ENCODE measurements around the gene ZNF841. TPM values are rescaled to one million over a fixed set of nuclear protein-coding genes. Genes with fewer than 3 reads are reported as not detected.
"Not testable (repeated sequence)": the region's sequence is repeated elsewhere in the genome, so short reads cannot be mapped to it uniquely, and the experiment has no call there.

ZNF841 gene
- total RNA-seq, 2 experiments from 2014 or later, result 20.0 TPM

- H3K9me3 Mint-ChIP-seq, result peaks cover 2% of the 10 kb centered on the region
- CTCF ChIA-PET, result no interaction called here
Observed at GRCh38 chr19:52099497-52100138, 4.1 kb upstream of the ZNF841 start.

GRCh38 chr19:52096416-52096815 is 851 bp upstream of the ZNF841 start:
- POLR2A ChIA-PET; H3K27me3 ChIP-seq (ENCODE audit: control insufficient read depth in 1 of 2, insufficient read depth in 2 of 2, low read length in 2 of 2); H3K27me3 Mint-ChIP-seq; CTCF ChIA-PET; H3K27ac Mint-ChIP-seq; DNase-seq; H3K9me3 Mint-ChIP-seq; H3K4me3 ChIP-seq (ENCODE audit: low read length); ATAC-seq (ENCODE audit: poor library complexity); H3K27ac ChIP-seq (ENCODE audit: low read depth in 1 of 2, low read length in 2 of 2): not testable (repeated sequence)
- Mint-ChIP-seq H3K4me3 (peak overlapping the region; percentile 99), H3K4me1 (ENCODE audit: low read depth) (peaks cover 33% of the 10 kb centered on the region), H3K36me3 (ENCODE audit: low read depth) (peaks cover 67% of the 10 kb centered on the region)
- peaks cover 44 to 63% of the 10 kb centered on the region in 2 experiments for H3K9me3 ChIP-seq (ENCODE audit: control insufficient read depth in 1 of 2, insufficient read depth in 1 of 2, low read length in 2 of 2)
- peaks cover 16% of the 10 kb centered on the region for H3K4me1 ChIP-seq (ENCODE audit: insufficient read depth, low read length)
- intact Hi-C loops (cut with DNase I, micrococcal nuclease), result loop anchor here in 1 of 2 experiments (10.0 kb wide), 1 partner anchor 52 kb away; the partner anchor contains the start of gene ZNF432
- peaks cover 18% of the 10 kb centered on the region for H3K36me3 ChIP-seq (ENCODE audit: insufficient read depth, low read length)

More at GRCh38 chr19:52099497-52100138, 4.1 kb upstream of the ZNF841 start:
- no peak overlapping the region for H3K4me3 ChIP-seq (ENCODE audit: low read length)
- peaks cover 11% of the 10 kb centered on the region for H3K4me1 Mint-ChIP-seq (ENCODE audit: low read depth)
- POLR2A ChIA-PET, result no interaction called here
- no peaks in the 10 kb centered on the region for H3K27me3 Mint-ChIP-seq
- H3K4me3 Mint-ChIP-seq, result no peak overlapping the region
- TF ChIP-seq CTCF (IDR thresholded peaks at IDR 0.05), result no peak
- H3K27ac Mint-ChIP-seq, result no peak overlapping the region
- intact Hi-C loops (cut with DNase I, micrococcal nuclease), result loop anchor here in 1 of 2 experiments (10.0 kb wide), 1 partner anchor 55 kb away; the partner anchor contains the start of gene ZNF432
- no peaks in the 10 kb centered on the region for H3K36me3 ChIP-seq (ENCODE audit: insufficient read depth, low read length)
- ATAC-seq (ENCODE audit: poor library complexity), result no peak
- H3K36me3 Mint-ChIP-seq (ENCODE audit: low read depth), result peaks cover 51% of the 10 kb centered on the region
- DNase-seq, result no peak
- no peaks in the 10 kb centered on the region for H3K27me3 ChIP-seq (ENCODE audit: control insufficient read depth in 1 of 2, insufficient read depth in 2 of 2, low read length in 2 of 2)
- H3K27ac ChIP-seq (ENCODE audit: low read depth in 1 of 2, low read length in 2 of 2), result no peak overlapping the region
- peaks cover 11% of the 10 kb centered on the region for H3K4me1 ChIP-seq (ENCODE audit: insufficient read depth, low read length)
- peaks cover 37 to 46% of the 10 kb centered on the region in 2 experiments for H3K9me3 ChIP-seq (ENCODE audit: control insufficient read depth in 1 of 2, insufficient read depth in 1 of 2, low read length in 2 of 2)

DNA sequence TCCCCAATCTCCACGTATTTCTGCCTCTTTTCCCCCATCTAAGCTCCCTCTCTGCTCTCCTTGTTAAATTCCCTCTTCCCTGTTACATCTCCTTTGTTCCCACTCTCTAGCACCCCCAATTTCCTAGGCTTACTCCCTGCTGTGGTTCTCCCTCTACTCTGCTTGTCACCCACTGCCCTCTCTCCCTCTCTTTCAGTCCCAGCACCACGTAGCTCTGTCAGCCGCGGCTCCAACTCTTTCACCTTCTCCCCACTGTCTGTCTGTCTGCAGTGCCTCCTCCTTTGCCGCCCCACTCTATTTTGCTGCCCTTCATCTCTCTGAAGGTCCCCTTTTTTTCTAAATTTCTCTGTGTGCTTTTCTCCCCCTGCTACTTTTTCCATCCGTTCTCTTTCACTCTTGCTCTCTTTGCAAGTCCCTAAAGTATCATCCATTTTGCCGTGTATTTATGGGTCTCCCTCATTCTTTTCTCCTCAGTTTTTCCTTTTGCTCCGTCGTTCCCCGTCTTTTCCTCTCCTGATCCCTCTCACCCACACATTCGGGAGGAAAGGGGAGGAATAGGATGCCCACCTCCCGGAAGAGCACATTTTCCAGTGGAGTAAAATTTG is 937 bp downstream of the ZNF841 start:
- H3K4me1 Mint-ChIP-seq (ENCODE audit: low read depth), result peaks cover 40% of the 10 kb centered on the region
- no peaks in the 10 kb centered on the region for H3K27me3 Mint-ChIP-seq
- peaks cover 10% of the 10 kb centered on the region for H3K9me3 Mint-ChIP-seq
- no peak overlapping the region for H3K27ac ChIP-seq (ENCODE audit: low read depth in 1 of 2, low read length in 2 of 2)
- peaks cover 49 to 72% of the 10 kb centered on the region in 2 experiments for H3K9me3 ChIP-seq (ENCODE audit: control insufficient read depth in 1 of 2, insufficient read depth in 1 of 2, low read length in 2 of 2)
- H3K4me1 ChIP-seq (ENCODE audit: insufficient read depth, low read length), result peaks cover 16% of the 10 kb centered on the region
- ATAC-seq (ENCODE audit: poor library complexity), result no peak
- POLR2A ChIA-PET, result no interaction called here
- CTCF ChIA-PET, result no interaction called here
- peak overlapping the region; percentile 77 for H3K4me3 ChIP-seq (ENCODE audit: low read length)
- peaks cover 35% of the 10 kb centered on the region for H3K36me3 ChIP-seq (ENCODE audit: insufficient read depth, low read length)
- peak in 1 of 14 experiments; percentile 1 for DNase-seq
- TF ChIP-seq CTCF (IDR thresholded peaks at IDR 0.05), result no peak
- peak overlapping the region; percentile 99 for H3K4me3 Mint-ChIP-seq
- peaks cover 80% of the 10 kb centered on the region for H3K36me3 Mint-ChIP-seq (ENCODE audit: low read depth)
- peak overlapping the region; percentile 95 for H3K27ac Mint-ChIP-seq
- no peaks in the 10 kb centered on the region for H3K27me3 ChIP-seq (ENCODE audit: control insufficient read depth in 1 of 2, insufficient read depth in 2 of 2, low read length in 2 of 2)
- intact Hi-C loops (cut with DNase I, micrococcal nuclease), result loop anchor here (1.0 to 10.0 kb wide), 2 partner anchors 50 to 96 kb away; partner anchors contain the start of genes PPP2R1A (in 1 of the 2) and ZNF432 (in 1 of the 2)
